Measurements from ENCODE around the gene KDM4C. TPM values are rescaled to one million over a fixed set of nuclear protein-coding genes. Genes with fewer than 3 reads are reported as not detected.

KDM4C gene
- total and polyA plus RNA-seq, 2 of the 8 experiments (the other 6 are each of a cell fraction or from before 2014, with no cell fraction given): 13.0 to 26.1 TPM

- Histone ChIP-seq H2BK12ac (ENCODE audit: low read depth, low read length) (no peak overlapping the region), H3K4me3 (ENCODE audit: extremely low read depth in 1 of 4, insufficient read depth in 2 of 4, low read depth in 3 of 4, low read length in 4 of 4) (no peak overlapping the region), H2BK5ac (ENCODE audit: low read depth, low read length) (no peak overlapping the region), H3K56ac (replicated peaks; ENCODE audit: insufficient read length, low read depth, low read length) (no peak overlapping the region), H2BK15ac (ENCODE audit: low read length) (no peak overlapping the region), H3K9ac (replicated peaks in 1 of 4; ENCODE audit: extremely low read depth in 1 of 4, low read depth in 3 of 4, low read length in 3 of 4) (no peak overlapping the region), H3K4me2 (ENCODE audit: insufficient read depth in 1 of 2, low read depth in 2 of 2, low read length in 2 of 2) (no peak overlapping the region), H3K14ac (ENCODE audit: insufficient read length) (no peak overlapping the region), H3K4ac (replicated peaks; ENCODE audit: insufficient read length, low read depth, low read length) (no peak overlapping the region), H3K36me3 (ENCODE audit: control insufficient read depth in 2 of 4, insufficient read depth in 4 of 4, low read length in 3 of 4) (no peaks in the 10 kb centered on the region), H4K8ac (ENCODE audit: extremely low read depth, insufficient read depth, low read length) (no peak overlapping the region), H3K27me3 (replicated peaks in 1 of 4; ENCODE audit: control insufficient read depth in 3 of 4, extremely low read depth in 1 of 4, insufficient read depth in 3 of 4, low read length in 3 of 4) (no peaks in the 10 kb centered on the region), H3K18ac (ENCODE audit: extremely low read depth, low read length) (no peak overlapping the region), H3K23me2 (ENCODE audit: low read depth, low read length) (no peaks in the 10 kb centered on the region), H2AFZ (ENCODE audit: low read length) (no peak overlapping the region), H4K91ac (replicated peaks; ENCODE audit: insufficient read length, low read length) (no peak overlapping the region), H2BK20ac (ENCODE audit: low read length) (no peak overlapping the region), H3K9me3 (ENCODE audit: insufficient read depth in 2 of 2, low read depth in 1 of 2, low read length in 1 of 2) (no peaks in the 10 kb centered on the region), H3K27ac (ENCODE audit: low read depth, low read length) (no peak overlapping the region), H3K79me1 (ENCODE audit: low read depth, low read length) (peaks cover 2% of the 10 kb centered on the region; the same call in 1 of the 2 replicates), H3K4me1 (replicated peaks in 1 of 4; ENCODE audit: control insufficient read depth in 3 of 4, insufficient read depth in 4 of 4, low read length in 3 of 4) (peaks cover 0 to 3% (median 0%) of the 10 kb centered on the region in 4 experiments; a peak in 1 of 7 replicates), H4K5ac (ENCODE audit: insufficient read length, low read depth, low read length) (no peak overlapping the region), H3K23ac (ENCODE audit: insufficient read length) (no peak overlapping the region), H2AK5ac (ENCODE audit: low read depth, low read length) (no peak overlapping the region), H3K79me2 (ENCODE audit: control insufficient read depth in 1 of 2, insufficient read depth in 2 of 2, low read length in 2 of 2) (no peaks in the 10 kb centered on the region), H4K20me1 (replicated peaks in 1 of 2; ENCODE audit: control insufficient read depth in 1 of 2, insufficient read depth in 2 of 2, low read length in 2 of 2) (no peaks in the 10 kb centered on the region), H2BK120ac (replicated peaks; ENCODE audit: low read depth, low read length) (no peak overlapping the region)
- DNase-seq (ENCODE audit: low read depth in 1 of 2, low spot score in 2 of 2) (no peak), FAIRE-seq (no peak)
- TF ChIP-seq CBX5 (IDR thresholded peaks at IDR 0.05; ENCODE audit: low read depth, low read length): no peak
- TF ChIP-seq HDAC2 (IDR thresholded peaks at IDR 0.05; ENCODE audit: borderline replicate concordance in 1 of 2, low read depth in 2 of 2, low read length in 2 of 2): no peak
- TF ChIP-seq GTF2F1 (IDR thresholded peaks at IDR 0.05; ENCODE audit: borderline replicate concordance, low read depth, low read length): no peak
- ChIA-PET POLR2A (ENCODE audit: partially characterized antibody) (no interaction called here), CTCF (ENCODE audit: partially characterized antibody) (interaction anchor here (0.9 to 2.5 kb wide), 4 partner anchors 11 to 321 kb away, joined by 4 to 8 read pairs (median 5); no protein-coding TSS in a partner anchor)
- 91% methylated on average over 7 of the region's 7 CpGs; no CpG with 5 or more reads in 1 of the 2 experiments for WGBS, 2 experiments (ENCODE audit: extremely low coverage in 1 of 2, insufficient coverage in 1 of 2, insufficient read length in 1 of 2, insufficient replicate concordance in 2 of 2, low coverage in 1 of 2, low lambda C conversion rate in 2 of 2, missing lambda C conversion rate in 1 of 2)
Observed at GRCh38 chr9:7148243-7148765, 390.5 kb downstream of the KDM4C start.

Data from H1 (cell line).